Measurements from ENCODE around the gene TCEAL9.

- TF ChIP-seq, protein P1, sequence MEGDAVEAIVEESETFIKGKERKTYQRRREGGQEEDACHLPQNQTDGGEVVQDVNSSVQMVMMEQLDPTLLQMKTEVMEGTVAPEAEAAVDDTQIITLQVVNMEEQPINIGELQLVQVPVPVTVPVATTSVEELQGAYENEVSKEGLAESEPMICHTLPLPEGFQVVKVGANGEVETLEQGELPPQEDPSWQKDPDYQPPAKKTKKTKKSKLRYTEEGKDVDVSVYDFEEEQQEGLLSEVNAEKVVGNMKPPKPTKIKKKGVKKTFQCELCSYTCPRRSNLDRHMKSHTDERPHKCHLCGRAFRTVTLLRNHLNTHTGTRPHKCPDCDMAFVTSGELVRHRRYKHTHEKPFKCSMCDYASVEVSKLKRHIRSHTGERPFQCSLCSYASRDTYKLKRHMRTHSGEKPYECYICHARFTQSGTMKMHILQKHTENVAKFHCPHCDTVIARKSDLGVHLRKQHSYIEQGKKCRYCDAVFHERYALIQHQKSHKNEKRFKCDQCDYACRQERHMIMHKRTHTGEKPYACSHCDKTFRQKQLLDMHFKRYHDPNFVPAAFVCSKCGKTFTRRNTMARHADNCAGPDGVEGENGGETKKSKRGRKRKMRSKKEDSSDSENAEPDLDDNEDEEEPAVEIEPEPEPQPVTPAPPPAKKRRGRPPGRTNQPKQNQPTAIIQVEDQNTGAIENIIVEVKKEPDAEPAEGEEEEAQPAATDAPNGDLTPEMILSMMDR (IDR thresholded peaks at IDR 0.05; ENCODE audit: low read depth, low read length), result no peak
- no peak for TF ChIP-seq POLR2A (IDR thresholded peaks at IDR 0.05; ENCODE audit: extremely low read depth, insufficient read length)
- TF ChIP-seq MAX (IDR thresholded peaks at IDR 0.05; ENCODE audit: low read depth, low read length), result no peak
These were observed at the start of gene TCEAL9 for GRCh38 chrX:103356130-103356798.
